DND-41 (cell line): Measurements from ENCODE around the gene ELOVL5.

ENCODE experiments used
- ATAC-seq: fragments of 200-7000 bp; cut with Tn5 transposase; 3 replicates; pipeline ENCODE4 v1.9.1; 2021; ENCODE audit warnings: low read depth; ENCODE audit not compliant: insufficient read depth
- DNase-seq: peaks from one replicate; pipeline ENCODE4 v3.0.0-alpha.2; 2020
- H2AFZ ChIP-seq: 2 replicates; pipeline ENCODE4 v1.6.0; 2012; ENCODE audit warnings: low read depth, low read length
- H3K27ac ChIP-seq: 2 replicates; pipeline ENCODE4 v1.5.1; 2012; ENCODE audit warnings: low read length, inconsistent platforms
- H3K27me3 ChIP-seq: fragments of 200-600 bp; sonication (generic); 2 replicates; pipeline ENCODE4 v1.6.0; 2012; ENCODE audit warnings: low read length, mild to moderate bottlenecking, inconsistent platforms; ENCODE audit not compliant: insufficient read depth, poor library complexity
- H3K36me3 ChIP-seq: 2 replicates; pipeline ENCODE4 v1.5.1; 2012; ENCODE audit warnings: low read length, inconsistent platforms; ENCODE audit not compliant: insufficient read depth
- H3K4me1 ChIP-seq: 2 replicates; pipeline ENCODE4 v1.5.1; 2012; ENCODE audit warnings: mild to moderate bottlenecking, low read length; ENCODE audit not compliant: insufficient read depth
- H3K4me2 ChIP-seq: 2 replicates; pipeline ENCODE4 v1.6.0; 2012; ENCODE audit warnings: mild to moderate bottlenecking, moderate library complexity, low read length, inconsistent platforms; ENCODE audit not compliant: insufficient read depth
- H3K4me3 ChIP-seq, 2 experiments: fragments of 200-600 bp in 1 of 2; shearing (Covaris generic) in 1 of 2; 2 replicates each; pipeline ENCODE4 v1.5.1; 2012 to 2016; ENCODE audit warnings: inconsistent platforms in 2 of 2, low read length in 2 of 2, mild to moderate bottlenecking in 2 of 2, low read depth in 1 of 2, moderate library complexity in 1 of 2
- H3K79me2 ChIP-seq: 2 replicates; pipeline ENCODE4 v1.6.0; 2012; ENCODE audit warnings: low read length, inconsistent platforms; ENCODE audit not compliant: insufficient read depth
- H3K9ac ChIP-seq: 2 replicates; pipeline ENCODE4 v1.6.0; 2012; ENCODE audit warnings: low read depth, mild to moderate bottlenecking, inconsistent platforms, low read length, moderate library complexity
- H3K9me3 ChIP-seq: 2 replicates; pipeline ENCODE4 v1.5.1; 2012; ENCODE audit warnings: low read length, moderate library complexity, mild to moderate bottlenecking, inconsistent platforms; ENCODE audit not compliant: insufficient read depth, severe bottlenecking
- H4K20me1 ChIP-seq: 2 replicates; pipeline ENCODE4 v1.6.0; 2012; ENCODE audit warnings: low read length; ENCODE audit not compliant: insufficient read depth
- CTCF ChIP-seq: IDR thresholded peaks from 2 replicates; pipeline ENCODE4 v1.5.1; 2012; ENCODE audit warnings: borderline replicate concordance, low read length, moderate library complexity, mild to moderate bottlenecking; ENCODE audit not compliant: poor library complexity, severe bottlenecking; ENCODE audit errors: extremely low read depth
- EZH2 ChIP-seq: IDR thresholded peaks from 3 replicates; pipeline ENCODE4 v1.6.1; 2012; ENCODE audit warnings: borderline replicate concordance, low read depth, mild to moderate bottlenecking, moderate library complexity, low read length, inconsistent platforms; ENCODE audit not compliant: severe bottlenecking

ELOVL5 gene

DNA sequence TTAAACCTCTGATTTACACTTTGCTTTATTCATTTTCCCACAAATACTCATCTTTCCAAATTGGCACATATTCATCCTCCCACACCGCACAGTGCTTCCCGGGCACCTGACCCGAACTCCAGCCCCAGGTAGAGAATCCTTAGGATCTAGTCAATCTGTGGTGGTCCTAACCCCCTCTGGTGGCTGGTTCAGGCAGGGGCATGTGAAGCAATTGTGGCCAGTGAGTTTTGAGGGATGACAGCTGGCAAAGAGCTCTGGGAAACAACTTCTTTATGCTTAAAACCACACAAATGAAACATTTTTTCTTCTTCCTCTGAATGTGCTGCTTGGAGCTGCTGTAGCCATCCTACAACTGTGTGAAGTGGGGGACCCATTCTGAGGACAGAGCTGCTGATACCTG, 54.7 kb downstream of the ELOVL5 start:
- Histone ChIP-seq H3K9ac (no peak overlapping the region), H3K4me1 (peaks cover 47% of the 10 kb centered on the region), H3K9me3 (no peaks in the 10 kb centered on the region), H2AFZ (no peak overlapping the region), H4K20me1 (peaks cover 35% of the 10 kb centered on the region), H3K4me3 (no peak overlapping the region), H3K27me3 (no peaks in the 10 kb centered on the region), H3K27ac (peak overlapping the region; percentile 69; the same call in 1 of the 2 replicates), H3K79me2 (peaks cover 83% of the 10 kb centered on the region), H3K36me3 (peaks cover 56% of the 10 kb centered on the region), H3K4me2 (no peak overlapping the region)
- ATAC-seq (peak; percentile 85), DNase-seq (peak; percentile 76)
- TF ChIP-seq EZH2 (no peak), CTCF (peak; percentile 88)

DNA sequence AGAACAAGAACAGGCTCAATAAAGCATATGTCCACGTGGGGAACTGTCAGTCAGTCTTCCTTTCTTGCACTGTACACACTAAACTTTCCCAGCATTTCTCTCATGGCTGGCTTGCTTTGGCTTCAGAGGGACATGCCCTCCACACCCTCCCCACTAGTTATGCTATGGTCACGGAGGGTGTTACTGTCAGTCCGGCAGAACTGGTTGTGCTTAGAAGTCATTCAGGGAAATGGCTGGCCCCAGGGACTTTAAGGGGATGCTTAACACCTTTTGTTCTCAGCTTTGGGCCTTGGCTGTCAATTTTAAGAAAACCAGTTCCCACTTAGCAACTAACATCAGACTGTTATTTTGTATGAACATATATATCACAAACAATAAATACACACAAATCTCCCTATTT, 55.1 kb downstream of the ELOVL5 start:
- H3K36me3 ChIP-seq: peaks cover 59% of the 10 kb centered on the region
- H3K4me3 ChIP-seq: no peak overlapping the region
- DNase-seq: no peak
- H3K4me2 ChIP-seq: no peak overlapping the region
- TF ChIP-seq CTCF (no peak), EZH2 (no peak)
- H3K27me3 ChIP-seq: no peaks in the 10 kb centered on the region
- peaks cover 35% of the 10 kb centered on the region for H4K20me1 ChIP-seq
- H3K9ac ChIP-seq: no peak overlapping the region
- H3K9me3 ChIP-seq: no peaks in the 10 kb centered on the region
- H3K27ac ChIP-seq: peak overlapping the region; percentile 31
- no peak overlapping the region for H2AFZ ChIP-seq
- peaks cover 46% of the 10 kb centered on the region for H3K4me1 ChIP-seq
- no peak for ATAC-seq
- H3K79me2 ChIP-seq: peaks cover 81% of the 10 kb centered on the region

GRCh38 chr6:53290537-53291510, 57.9 kb downstream of the ELOVL5 start:
- peaks cover 29% of the 10 kb centered on the region for H3K4me1 ChIP-seq
- DNase-seq (no peak), ATAC-seq (peak; percentile 58)
- peaks cover 83% of the 10 kb centered on the region for H3K36me3 ChIP-seq
- H3K4me3 ChIP-seq: no peak overlapping the region
- no peaks in the 10 kb centered on the region for H3K9me3 ChIP-seq
- peaks cover 72% of the 10 kb centered on the region for H3K79me2 ChIP-seq
- H4K20me1 ChIP-seq: peaks cover 17% of the 10 kb centered on the region; the same call in 1 of the 2 replicates
- no peak for TF ChIP-seq EZH2
- TF ChIP-seq CTCF: no peak
- no peak overlapping the region for H3K4me2 ChIP-seq
- H2AFZ ChIP-seq: no peak overlapping the region
- peak overlapping the region; percentile 15; the same call in 1 of the 2 replicates for H3K27ac ChIP-seq
- H3K9ac ChIP-seq: no peak overlapping the region
- no peaks in the 10 kb centered on the region for H3K27me3 ChIP-seq
